NOMO-1 (cell line): Measurements from ENCODE around the gene BCL11A.

ENCODE experiments used
- DNase-seq, 2 experiments: peaks; one replicate each; lab custom pipeline; 2025; ENCODE audit not compliant: unreplicated experiment in 2 of 2; lab: John Stamatoyannopoulos, UW

BCL11A gene

GRCh38 chr2:60553495-60554073 lies at the start of gene BCL11A:
TSS of gene BCL11A (minus strand) at chr2:60553654. CDS start at chr2:60553270, 384 bp downstream.
- peak; percentile 73 to 74 for DNase-seq

GRCh38 chr2:60602828-60603532 lies 49.5 kb upstream of the BCL11A start:
- DNase-seq = no peak

- peak in 1 of 2 experiments; percentile 84 for DNase-seq
These were observed 48.9 kb upstream of the BCL11A start for GRCh38 chr2:60602388-60602787.

- DNase-seq = no peak
These were observed 44.8 kb upstream of the BCL11A start for GRCh38 chr2:60598271-60598670.

GRCh38 chr2:60597346-60597745 lies 43.9 kb upstream of the BCL11A start:
- DNase-seq = no peak

- peak in 1 of 2 experiments; percentile 2 for DNase-seq
These were observed 43.0 kb upstream of the BCL11A start for GRCh38 chr2:60596411-60596810.

- DNase-seq = no peak
These were observed 42.5 kb upstream of the BCL11A start for GRCh38 chr2:60595953-60596352.

GRCh38 chr2:60589104-60589503 lies 35.6 kb upstream of the BCL11A start:
- DNase-seq = no peak

GRCh38 chr2:60586081-60586480 lies 32.6 kb upstream of the BCL11A start:
- no peak for DNase-seq

- DNase-seq = no peak
These were observed 31.8 kb upstream of the BCL11A start for GRCh38 chr2:60585276-60585675.

- DNase-seq = no peak
These were observed 30.1 kb upstream of the BCL11A start for GRCh38 chr2:60583604-60584003.

- peak; percentile 57 to 74 for DNase-seq
These were observed 28.2 kb upstream of the BCL11A start for GRCh38 chr2:60581433-60582282.

GRCh38 chr2:60577682-60578283 lies 24.3 kb upstream of the BCL11A start:
- DNase-seq = no peak

GRCh38 chr2:60573251-60573650 lies 19.8 kb upstream of the BCL11A start:
- DNase-seq = no peak

GRCh38 chr2:60570251-60570650 lies 16.8 kb upstream of the BCL11A start:
- DNase-seq = no peak

- peak in 1 of 2 experiments; percentile 20 for DNase-seq
These were observed 16.2 kb upstream of the BCL11A start for GRCh38 chr2:60569680-60570111.

GRCh38 chr2:60567919-60568768 lies 14.7 kb upstream of the BCL11A start:
- no peak for DNase-seq

GRCh38 chr2:60567096-60567495 lies 13.6 kb upstream of the BCL11A start:
- no peak for DNase-seq

- DNase-seq = peak; percentile 47 to 58
These were observed 12.0 kb upstream of the BCL11A start for GRCh38 chr2:60565472-60565871.
